GM18519 (cell line): ENCODE results near the gene SCO2.
"Not testable (repeated sequence)": the region's sequence is repeated elsewhere in the genome, so short reads cannot be mapped to it uniquely, and the experiment has no call there.

Experiments
- ATAC-seq: cut with Tn5 transposase; IDR thresholded peaks from one replicate; pipeline ENCODE4 v1.9.1; 2021; ENCODE audit warnings: mild to moderate bottlenecking, moderate library complexity; ENCODE audit not compliant: unreplicated experiment, low FRiP score

SCO2 gene

GRCh38 chr22:50522208-50522805, 3.1 kb downstream of the SCO2 start:
- ATAC-seq = no peak

- no peak for ATAC-seq
Observed at GRCh38 chr22:50521710-50522109, 3.7 kb downstream of the SCO2 start.

- no peak for ATAC-seq
Observed at GRCh38 chr22:50520826-50521453, 4.5 kb downstream of the SCO2 start.

- not testable (repeated sequence) for ATAC-seq
Observed at GRCh38 chr22:50520184-50520583, 5.2 kb downstream of the SCO2 start.

- no peak for ATAC-seq
Observed at GRCh38 chr22:50519151-50519550, 6.2 kb downstream of the SCO2 start.

GRCh38 chr22:50518606-50519005, 6.8 kb downstream of the SCO2 start:
- ATAC-seq = no peak

- ATAC-seq = no peak
Observed at GRCh38 chr22:50517495-50518260, 7.7 kb downstream of the SCO2 start.

- no peak for ATAC-seq
Observed at GRCh38 chr22:50516891-50517290, 8.5 kb downstream of the SCO2 start.

GRCh38 chr22:50516068-50516467, 9.3 kb downstream of the SCO2 start:
- no peak for ATAC-seq

GRCh38 chr22:50513175-50513574, 12.2 kb downstream of the SCO2 start:
- no peak for ATAC-seq

- ATAC-seq = no peak
Observed at GRCh38 chr22:50508897-50509296, 16.5 kb downstream of the SCO2 start.

GRCh38 chr22:50507991-50508884, 17.2 kb downstream of the SCO2 start, which contains the start of gene NCAPH2:
TSS of gene NCAPH2 (plus strand) at chr22:50508224. CDS start at chr22:50508338, 114 bp downstream.
- ATAC-seq = peak; percentile 46

GRCh38 chr22:50507421-50507990, 17.9 kb downstream of the SCO2 start, which contains the start of gene LMF2:
TSS of gene LMF2 (minus strand) at chr22:50507702. CDS start at chr22:50507675, 27 bp downstream.
- no peak for ATAC-seq

- no peak for ATAC-seq
Observed at GRCh38 chr22:50506611-50507420, 18.6 kb downstream of the SCO2 start.

GRCh38 chr22:50505776-50506610, 19.4 kb downstream of the SCO2 start:
- no peak for ATAC-seq

GRCh38 chr22:50505276-50505775, 20.1 kb downstream of the SCO2 start:
- ATAC-seq = no peak

GRCh38 chr22:50504369-50505211, 20.8 kb downstream of the SCO2 start:
- ATAC-seq = no peak
